Loucy (cell line): ENCODE results near the gene SLC25A18.
"Not testable (repeated sequence)": the region's sequence is repeated elsewhere in the genome, so short reads cannot be mapped to it uniquely, and the experiment has no call there.

Source experiments
- H2AFZ ChIP-seq: fragments of 200-600 bp; sonication (generic); 2 replicates; pipeline ENCODE4 v1.6.0; 2016; ENCODE audit warnings: antibody characterized with exemption, mild to moderate bottlenecking, low read length, moderate library complexity
- H3F3A ChIP-seq: fragments of 200-600 bp; 2 replicates; pipeline ENCODE4 v1.6.0; 2016; ENCODE audit warnings: antibody characterized with exemption, low read depth, mild to moderate bottlenecking
- H3K27me3 ChIP-seq: fragments of 200-600 bp; sonication (generic); 2 replicates; pipeline ENCODE4 v1.6.1; 2014; ENCODE audit warnings: low read length, mild to moderate bottlenecking; ENCODE audit not compliant: insufficient read depth, poor library complexity, severe bottlenecking
- H3K36me3 ChIP-seq: fragments of 200-600 bp; sonication (generic); 2 replicates; pipeline ENCODE4 v1.6.1; 2016; ENCODE audit warnings: low read length; ENCODE audit not compliant: insufficient read depth
- H3K4me1 ChIP-seq: fragments of 200-600 bp; sonication (generic); 2 replicates; pipeline ENCODE4 v1.5.1; 2014; ENCODE audit warnings: low read length, mild to moderate bottlenecking; ENCODE audit not compliant: insufficient read depth, poor library complexity, severe bottlenecking
- H3K4me2 ChIP-seq: fragments of 200-600 bp; sonication (generic); 2 replicates; pipeline ENCODE4 v1.6.0; 2014; ENCODE audit warnings: antibody characterized with exemption, low read length, low read depth, mild to moderate bottlenecking; ENCODE audit not compliant: poor library complexity, severe bottlenecking
- H3K4me3 ChIP-seq: fragments of 200-600 bp; sonication (generic); 2 replicates; pipeline ENCODE4 v1.5.1; 2014; ENCODE audit warnings: low read length, mild to moderate bottlenecking, mixed read lengths; ENCODE audit not compliant: poor library complexity, severe bottlenecking
- H3K79me2 ChIP-seq: fragments of 200-600 bp; sonication (generic); 2 replicates; pipeline ENCODE4 v1.6.1; 2014; ENCODE audit warnings: low read length; ENCODE audit not compliant: insufficient read depth
- H3K9ac ChIP-seq: fragments of 200-600 bp; sonication (generic); 2 replicates; pipeline ENCODE4 v1.6.0; 2014; ENCODE audit warnings: mild to moderate bottlenecking, low read depth, low read length, moderate library complexity; ENCODE audit not compliant: poor library complexity, severe bottlenecking
- H3K9me2 ChIP-seq: fragments of 200-600 bp; sonication (generic); replicated peaks from 2 replicates; pipeline ENCODE4 v1.6.1; 2016; ENCODE audit warnings: low read depth, low read length, mixed read lengths
- H3K9me3 ChIP-seq: fragments of 200-600 bp; sonication (generic); 2 replicates; pipeline ENCODE4 v1.6.1; 2014; ENCODE audit warnings: mild to moderate bottlenecking, antibody characterized with exemption, low read length, low read depth; ENCODE audit not compliant: insufficient read depth
- H4K20me1 ChIP-seq: fragments of 200-600 bp; sonication (generic); 2 replicates; pipeline ENCODE4 v1.6.0; 2014; ENCODE audit warnings: antibody characterized with exemption, low read length, mild to moderate bottlenecking; ENCODE audit not compliant: insufficient read depth, poor library complexity, severe bottlenecking
- EZH2phosphoT487 ChIP-seq: fragments of 200-600 bp; IDR thresholded peaks from 2 replicates; pipeline ENCODE4 v1.6.1; 2018; ENCODE audit warnings: antibody characterized with exemption, mild to moderate bottlenecking, moderate library complexity, borderline replicate concordance
- TF ChIP-seq, protein P1 (sequence below): fragments of 200-600 bp; sonication (generic); conservative IDR thresholded peaks from 2 replicates; pipeline ENCODE4 v1.5.1; 2014; ENCODE audit warnings: mild to moderate bottlenecking, antibody characterized with exemption, low read length

SLC25A18 gene

DNA sequence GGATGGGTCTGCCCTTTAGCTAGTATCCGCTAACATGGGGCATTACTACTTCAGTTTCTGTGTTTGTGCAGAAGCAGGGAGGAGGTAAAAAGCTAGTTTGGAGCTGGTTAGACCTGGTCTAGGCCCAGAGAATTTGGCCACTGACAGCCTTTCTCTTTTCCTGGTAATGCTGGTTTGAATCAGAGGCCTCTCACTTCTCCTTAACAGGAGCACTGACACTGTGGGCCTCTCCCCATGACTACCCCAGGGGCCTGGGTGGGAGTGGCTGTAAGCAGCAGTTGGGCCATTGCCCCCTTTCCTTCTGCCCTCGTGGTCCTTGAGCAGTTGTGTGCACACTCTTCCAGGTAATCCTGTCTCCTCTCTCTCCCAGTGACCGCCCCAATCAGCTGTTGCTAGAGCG, 8.5 kb upstream of the SLC25A18 start:
- H3F3A ChIP-seq, result no peaks in the 10 kb centered on the region
- no peaks in the 10 kb centered on the region for H3K27me3 ChIP-seq
- no peak overlapping the region for H2AFZ ChIP-seq
- no peak overlapping the region for H3K4me3 ChIP-seq
- no peaks in the 10 kb centered on the region for H3K9me3 ChIP-seq
- H3K4me1 ChIP-seq, result no peaks in the 10 kb centered on the region
- H3K4me2 ChIP-seq, result no peak overlapping the region
- H3K9ac ChIP-seq, result no peak overlapping the region
- H3K36me3 ChIP-seq, result no peaks in the 10 kb centered on the region
- no peaks in the 10 kb centered on the region for H3K9me2 ChIP-seq
- no peaks in the 10 kb centered on the region for H3K79me2 ChIP-seq
- TF ChIP-seq, protein P1, sequence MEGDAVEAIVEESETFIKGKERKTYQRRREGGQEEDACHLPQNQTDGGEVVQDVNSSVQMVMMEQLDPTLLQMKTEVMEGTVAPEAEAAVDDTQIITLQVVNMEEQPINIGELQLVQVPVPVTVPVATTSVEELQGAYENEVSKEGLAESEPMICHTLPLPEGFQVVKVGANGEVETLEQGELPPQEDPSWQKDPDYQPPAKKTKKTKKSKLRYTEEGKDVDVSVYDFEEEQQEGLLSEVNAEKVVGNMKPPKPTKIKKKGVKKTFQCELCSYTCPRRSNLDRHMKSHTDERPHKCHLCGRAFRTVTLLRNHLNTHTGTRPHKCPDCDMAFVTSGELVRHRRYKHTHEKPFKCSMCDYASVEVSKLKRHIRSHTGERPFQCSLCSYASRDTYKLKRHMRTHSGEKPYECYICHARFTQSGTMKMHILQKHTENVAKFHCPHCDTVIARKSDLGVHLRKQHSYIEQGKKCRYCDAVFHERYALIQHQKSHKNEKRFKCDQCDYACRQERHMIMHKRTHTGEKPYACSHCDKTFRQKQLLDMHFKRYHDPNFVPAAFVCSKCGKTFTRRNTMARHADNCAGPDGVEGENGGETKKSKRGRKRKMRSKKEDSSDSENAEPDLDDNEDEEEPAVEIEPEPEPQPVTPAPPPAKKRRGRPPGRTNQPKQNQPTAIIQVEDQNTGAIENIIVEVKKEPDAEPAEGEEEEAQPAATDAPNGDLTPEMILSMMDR, result no peak
- no peak for TF ChIP-seq EZH2phosphoT487
- H4K20me1 ChIP-seq, result no peaks in the 10 kb centered on the region

DNA sequence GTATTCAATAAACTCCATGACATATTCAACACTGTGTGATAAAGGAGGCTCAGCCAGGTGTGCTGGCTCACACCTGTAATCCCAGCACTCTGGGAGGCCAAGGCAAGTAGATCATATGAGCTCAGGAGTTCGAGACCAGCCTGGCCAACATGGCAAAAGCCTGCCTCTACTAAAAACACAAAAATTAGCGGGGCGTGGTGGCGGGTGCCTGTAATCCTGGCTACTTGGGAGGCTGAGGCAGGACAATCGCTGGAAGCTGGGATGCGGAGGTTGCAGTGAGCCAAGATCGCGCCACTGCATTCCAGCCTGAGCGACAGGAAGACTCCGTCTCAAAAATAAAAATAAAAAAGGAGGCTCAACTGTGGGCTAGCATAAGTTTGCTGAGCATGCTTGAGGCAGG, 4.1 kb upstream of the SLC25A18 start:
- no peaks in the 10 kb centered on the region for H3F3A ChIP-seq
- TF ChIP-seq, protein P1, result no peak
- TF ChIP-seq EZH2phosphoT487, result no peak
- H2AFZ ChIP-seq, result no peak overlapping the region
- H3K9me3 ChIP-seq, result no peaks in the 10 kb centered on the region
- H3K9me2 ChIP-seq, result no peaks in the 10 kb centered on the region
- no peak overlapping the region for H3K4me3 ChIP-seq
- H3K4me1 ChIP-seq, result no peaks in the 10 kb centered on the region
- no peak overlapping the region for H3K4me2 ChIP-seq
- no peaks in the 10 kb centered on the region for H3K27me3 ChIP-seq
- no peaks in the 10 kb centered on the region for H3K36me3 ChIP-seq
- H4K20me1 ChIP-seq, result no peaks in the 10 kb centered on the region
- no peaks in the 10 kb centered on the region for H3K79me2 ChIP-seq
- H3K9ac ChIP-seq, result no peak overlapping the region

DNA sequence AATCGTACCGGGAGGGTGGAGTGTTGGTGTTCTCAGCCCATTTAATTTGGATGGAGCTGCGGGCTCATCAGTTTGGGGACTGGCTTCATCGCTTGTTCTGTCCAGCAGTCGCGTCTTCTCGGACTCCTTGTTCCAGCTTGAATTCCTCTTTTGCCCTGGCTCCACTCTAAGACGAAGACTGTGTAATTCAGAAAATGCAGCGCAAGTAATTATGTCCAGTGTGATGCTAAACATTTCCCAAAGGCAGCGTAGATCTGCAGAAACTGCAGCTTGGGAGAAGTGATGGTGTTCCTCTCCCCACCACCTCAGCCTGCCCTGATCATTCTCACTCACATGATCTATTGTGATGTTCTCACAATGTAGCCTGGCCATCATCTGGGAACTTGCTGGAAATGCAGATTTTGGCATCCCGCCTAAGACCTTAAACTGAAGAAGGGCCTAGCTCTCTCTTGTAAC, 666 bp downstream of the SLC25A18 start:
- Histone ChIP-seq H3K9me3 (no peaks in the 10 kb centered on the region), H3F3A (no peaks in the 10 kb centered on the region), H3K4me1 (no peaks in the 10 kb centered on the region), H3K27me3 (no peaks in the 10 kb centered on the region), H4K20me1 (no peaks in the 10 kb centered on the region), H3K4me3 (no peak overlapping the region), H3K9ac (no peak overlapping the region), H3K79me2 (no peaks in the 10 kb centered on the region), H3K36me3 (no peaks in the 10 kb centered on the region), H3K9me2 (no peaks in the 10 kb centered on the region), H3K4me2 (no peak overlapping the region), H2AFZ (no peak overlapping the region)
- TF ChIP-seq, protein P1, result no peak
- TF ChIP-seq EZH2phosphoT487, result no peak

DNA sequence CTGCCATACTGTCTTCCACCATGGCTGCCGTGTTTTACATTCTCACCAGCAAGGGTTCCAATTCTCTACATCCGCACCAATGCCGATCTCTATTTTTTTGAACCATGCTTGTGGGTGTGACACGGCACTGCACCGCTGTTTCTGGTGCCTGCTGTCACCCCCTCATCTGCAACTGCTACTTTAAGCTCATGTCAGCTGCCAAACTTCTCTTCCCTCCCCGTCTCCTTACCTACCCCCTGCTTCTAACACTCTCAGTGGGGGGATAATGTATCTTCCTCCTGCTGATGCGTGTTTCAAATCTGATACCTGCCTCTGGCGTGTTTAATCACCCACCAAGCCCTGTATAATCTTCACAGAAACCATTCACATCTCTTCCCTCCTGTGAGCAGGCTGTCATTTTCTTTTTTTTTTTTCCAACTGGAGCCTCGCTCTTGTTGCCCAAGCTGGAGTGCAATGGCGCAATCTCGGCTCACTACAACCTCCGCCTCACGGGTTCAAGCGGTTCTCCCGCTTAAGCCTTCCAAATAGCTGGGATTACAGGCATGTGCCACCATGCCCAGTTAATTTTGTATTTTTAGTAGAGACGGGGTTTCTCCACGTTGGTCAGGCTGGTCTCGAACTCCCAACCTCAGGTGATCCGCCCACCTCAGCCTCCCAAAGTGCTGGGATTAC, 2.9 kb downstream of the SLC25A18 start:
- H3K9me3 ChIP-seq, H4K20me1 ChIP-seq, H3K27me3 ChIP-seq, H3K79me2 ChIP-seq, H3K4me3 ChIP-seq, H2AFZ ChIP-seq, H3K9me2 ChIP-seq, H3K4me2 ChIP-seq, H3K36me3 ChIP-seq, H3F3A ChIP-seq, H3K4me1 ChIP-seq, H3K9ac ChIP-seq: not testable (repeated sequence)
